KMS-11 (cell line): ENCODE measurements around the gene PDE3B.
"Not testable (repeated sequence)": the region's sequence is repeated elsewhere in the genome, so short reads cannot be mapped to it uniquely, and the experiment has no call there.

Source experiments
- H2AFZ ChIP-seq: fragments of 200-600 bp; sonication (generic); 2 replicates; pipeline ENCODE4 v1.6.1; 2016; ENCODE audit warnings: antibody characterized with exemption, mixed run types, low read depth
- H3K27ac ChIP-seq: fragments of 200-600 bp; sonication (generic); 2 replicates; pipeline ENCODE4 v1.6.1; 2016; ENCODE audit warnings: mild to moderate bottlenecking, mixed run types
- H3K27me3 ChIP-seq: fragments of 200-600 bp; sonication (generic); 2 replicates; pipeline ENCODE4 v1.6.1; 2017; ENCODE audit warnings: mild to moderate bottlenecking, low read depth, mixed run types, moderate library complexity; ENCODE audit not compliant: insufficient read depth
- H3K36me3 ChIP-seq: fragments of 200-600 bp; sonication (generic); 2 replicates; pipeline ENCODE4 v1.6.1; 2017; ENCODE audit warnings: mild to moderate bottlenecking, mixed run types; ENCODE audit not compliant: insufficient read depth
- H3K4me1 ChIP-seq: fragments of 200-600 bp; sonication (generic); 2 replicates; pipeline ENCODE4 v1.6.1; 2016; ENCODE audit warnings: mild to moderate bottlenecking, low read depth, mixed run types; ENCODE audit not compliant: poor library complexity, severe bottlenecking
- H3K4me2 ChIP-seq: fragments of 200-600 bp; sonication (generic); 2 replicates; pipeline ENCODE4 v1.7.0; 2016; ENCODE audit warnings: mild to moderate bottlenecking, mixed run types
- H3K4me3 ChIP-seq: fragments of 200-600 bp; sonication (generic); IDR thresholded peaks from 2 replicates; pipeline ENCODE4 v1.6.1; 2017; ENCODE audit warnings: low read depth, low read length, mixed read lengths; ENCODE audit not compliant: insufficient read depth
- H3K79me2 ChIP-seq: fragments of 200-600 bp; sonication (generic); 2 replicates; pipeline ENCODE4 v1.6.1; 2016; ENCODE audit warnings: low read depth, mixed run types; ENCODE audit not compliant: insufficient read depth
- H3K9ac ChIP-seq: fragments of 200-600 bp; sonication (generic); 2 replicates; pipeline ENCODE4 v1.6.1; 2016; ENCODE audit warnings: mild to moderate bottlenecking, mixed run types
- H4K20me1 ChIP-seq: fragments of 200-600 bp; sonication (generic); 2 replicates; pipeline ENCODE4 v1.6.1; 2016; ENCODE audit warnings: mild to moderate bottlenecking, mixed run types; ENCODE audit not compliant: insufficient read depth
- CTCF ChIP-seq: fragments of 200-600 bp; sonication (generic); conservative IDR thresholded peaks from 2 replicates; pipeline ENCODE4 v1.6.1; 2017; ENCODE audit warnings: low read depth, mild to moderate bottlenecking, antibody characterized with exemption, low read length, moderate library complexity, mixed read lengths

PDE3B gene

GRCh38 chr11:14755140-14755539, 111.5 kb downstream of the PDE3B start:
- no peaks in the 10 kb centered on the region; the same call in 1 of the 2 replicates for H4K20me1 ChIP-seq
- peaks cover 58% of the 10 kb centered on the region for H3K79me2 ChIP-seq
- H2AFZ ChIP-seq = no peak overlapping the region
- peak overlapping the region; percentile 28; the same call in 1 of the 2 replicates for H3K4me2 ChIP-seq
- H3K4me1 ChIP-seq = peaks cover 71% of the 10 kb centered on the region
- H3K36me3 ChIP-seq = no peaks in the 10 kb centered on the region
- no peak overlapping the region for H3K4me3 ChIP-seq
- H3K27ac ChIP-seq = no peak overlapping the region
- TF ChIP-seq CTCF = no peak
- H3K27me3 ChIP-seq = no peaks in the 10 kb centered on the region
- no peak overlapping the region for H3K9ac ChIP-seq

GRCh38 chr11:14756349-14756748, 112.7 kb downstream of the PDE3B start:
- no peaks in the 10 kb centered on the region; the same call in 1 of the 2 replicates for H4K20me1 ChIP-seq
- H3K36me3 ChIP-seq = no peaks in the 10 kb centered on the region
- H3K4me3 ChIP-seq = no peak overlapping the region
- H3K79me2 ChIP-seq = peaks cover 67% of the 10 kb centered on the region
- H3K4me2 ChIP-seq = no peak overlapping the region
- no peaks in the 10 kb centered on the region for H3K27me3 ChIP-seq
- H3K4me1 ChIP-seq = peaks cover 71% of the 10 kb centered on the region
- no peak overlapping the region for H2AFZ ChIP-seq
- TF ChIP-seq CTCF = no peak
- H3K27ac ChIP-seq = no peak overlapping the region
- no peak overlapping the region for H3K9ac ChIP-seq

- not testable (repeated sequence) for H3K4me3 ChIP-seq, H2AFZ ChIP-seq, H3K36me3 ChIP-seq, H3K27me3 ChIP-seq, H4K20me1 ChIP-seq
- Histone ChIP-seq H3K79me2 (peaks cover 69% of the 10 kb centered on the region), H3K9ac (peak overlapping the region; percentile 1; the same call in 1 of the 2 replicates), H3K4me2 (peak overlapping the region; percentile 89), H3K4me1 (peaks cover 71% of the 10 kb centered on the region), H3K27ac (peak overlapping the region; percentile 89)
These were observed 115.9 kb downstream of the PDE3B start for GRCh38 chr11:14759300-14760012.

GRCh38 chr11:14764179-14764578, 120.6 kb downstream of the PDE3B start:
- Histone ChIP-seq H3K79me2 (peaks cover 93% of the 10 kb centered on the region), H3K27ac (peak overlapping the region; percentile 89), H3K4me2 (peak overlapping the region; percentile 89), H3K36me3 (no peaks in the 10 kb centered on the region), H2AFZ (no peak overlapping the region), H3K4me3 (no peak overlapping the region), H3K4me1 (peaks cover 96% of the 10 kb centered on the region), H4K20me1 (no peaks in the 10 kb centered on the region), H3K27me3 (no peaks in the 10 kb centered on the region), H3K9ac (peak overlapping the region; percentile 50; the same call in 1 of the 2 replicates)
- TF ChIP-seq CTCF = no peak
